Vein endothelial cell (primary cell): ENCODE data around the gene PLEKHB2. TPM values are rescaled to one million over a fixed set of nuclear protein-coding genes. Genes with fewer than 3 reads are reported as not detected.

Source experiments
- small RNA-seq: library from RNA; depleted of rRNA; stranded (forward); fragments of <200 nt; gene quantifications from one replicate; pipeline ENCODE3, GENCODE V24; 2012
- total RNA-seq: library from RNA; depleted of rRNA; stranded (reverse); fragments of >200 nt; gene quantifications from 2 replicates; pipeline ENCODE4 v1.2.3, GENCODE V29; 2012

PLEKHB2 gene
- 95.1 and 111 TPM in 2 replicates for total RNA-seq

GRCh38 chr2:131105156-131105949, at the start of gene PLEKHB2:
Gene PLEKHB2, plus strand, starts transcription at chr2:131105336. Its CDS starts 15,606 bp downstream, at chr2:131120942.

GRCh38 chr2:131093006-131093695, 12.0 kb upstream of the PLEKHB2 start, which contains the start of gene FAM168B:
Gene FAM168B, minus strand, starts transcription at chr2:131093460. Its CDS starts 10,814 bp downstream, at chr2:131082646.

Small RNAs within 50 kb of the gene (small RNA-seq; reads per million reads assigned to genes)
- gene AC009477.1 = not detected

Other genes with a start within 250 kb of the PLEKHB2 start
- 124 and 146 TPM in 2 replicates for gene FAM168B, start 11.9 kb upstream of the PLEKHB2 start, total RNA-seq
- gene POTEE, start 104.2 kb downstream of the PLEKHB2 start, total RNA-seq = 0.29 and 0.33 TPM in 2 replicates